Measurements from ENCODE around the gene SH3TC1. TPM values are rescaled to one million over a fixed set of nuclear protein-coding genes. Genes with fewer than 3 reads are reported as not detected.
A peak's percentile ranks its signal among the peaks of the same experiment; 100 is the strongest.

Gene SH3TC1
- polyA plus RNA-seq, 1 donor (not counting 4 experiments of a cell fraction or from before 2014, with no cell fraction given), result 12.3 TPM

GRCh38 chr4:8189551-8190466, 9.3 kb upstream of the SH3TC1 start:
- H4K20me1 ChIP-seq (ENCODE audit: control insufficient read depth, extremely low read depth, insufficient read depth, low read length), result no peaks in the 10 kb centered on the region
- no peaks in the 10 kb centered on the region for H3K79me2 ChIP-seq (ENCODE audit: control insufficient read depth, insufficient read depth, low read length)
- H3K27me3 ChIP-seq (ENCODE audit: control insufficient read depth, extremely low read depth, insufficient read depth, low read length), result no peaks in the 10 kb centered on the region
- FAIRE-seq (no peak), DNase-seq (ENCODE audit: low read depth, low spot score) (no peak)
- H2AFZ ChIP-seq (ENCODE audit: control insufficient read depth, low read length), result peak overlapping the region; percentile 19
- H3K9me1 ChIP-seq (ENCODE audit: control insufficient read depth, extremely low read depth, insufficient read depth, low read length), result no peaks in the 10 kb centered on the region
- no peak overlapping the region for H3K4me3 ChIP-seq (ENCODE audit: control insufficient read depth in 2 of 3, extremely low read depth in 1 of 3, insufficient read depth in 2 of 3, low read depth in 1 of 3, low read length in 3 of 3)
- no peaks in the 10 kb centered on the region for H3K36me3 ChIP-seq (ENCODE audit: control insufficient read depth in 2 of 2, extremely low read depth in 1 of 2, insufficient read depth in 2 of 2, low read length in 2 of 2)
- peak overlapping the region; percentile 76 for H3K27ac ChIP-seq (ENCODE audit: control insufficient read depth, insufficient read depth, low read length)
- H3K9me3 ChIP-seq (ENCODE audit: control insufficient read depth, low read depth, low read length), result no peaks in the 10 kb centered on the region
- peak overlapping the region; percentile 67 for H3K9ac ChIP-seq (ENCODE audit: control insufficient read depth, extremely low read depth, insufficient read depth, low read length)
- dilution Hi-C loops (cut with MboI; ENCODE audit: extremely low pct_ligation_motif_present, low sequenced_read_pairs), result no loop called here
- peak overlapping the region; percentile 41 for H3K4me2 ChIP-seq (ENCODE audit: control insufficient read depth, extremely low read depth, insufficient read depth, low read depth, low read length)
- peaks cover 53% of the 10 kb centered on the region for H3K4me1 ChIP-seq (ENCODE audit: control insufficient read depth, extremely low read depth, insufficient read depth, low read length)
- TF ChIP-seq EZH2 (IDR thresholded peaks at IDR 0.05; ENCODE audit: low read length) (no peak), CTCF (optimal IDR thresholded peaks at IDR 0.05 in 1 of 3, IDR thresholded peaks at IDR 0.05 in 1 of 3, conservative IDR thresholded peaks at IDR 0.05 in 1 of 3; ENCODE audit: extremely low read depth in 1 of 3, insufficient read depth in 2 of 3, low read length in 3 of 3) (no peak)

- peaks cover 40% of the 10 kb centered on the region for H3K4me1 ChIP-seq (ENCODE audit: control insufficient read depth, extremely low read depth, insufficient read depth, low read length)
- peak; percentile 91 for FAIRE-seq
- no peak overlapping the region for H3K4me3 ChIP-seq (ENCODE audit: control insufficient read depth in 2 of 3, extremely low read depth in 1 of 3, insufficient read depth in 2 of 3, low read depth in 1 of 3, low read length in 3 of 3)
Observed at GRCh38 chr4:8191136-8191747, 7.8 kb upstream of the SH3TC1 start.

More at GRCh38 chr4:8191136-8191747, 7.8 kb upstream of the SH3TC1 start:
- Histone ChIP-seq H3K9me3 (ENCODE audit: control insufficient read depth, low read depth, low read length) (no peaks in the 10 kb centered on the region), H3K27ac (ENCODE audit: control insufficient read depth, insufficient read depth, low read length) (peak overlapping the region; percentile 54), H3K9me1 (ENCODE audit: control insufficient read depth, extremely low read depth, insufficient read depth, low read length) (no peaks in the 10 kb centered on the region), H2AFZ (ENCODE audit: control insufficient read depth, low read length) (peak overlapping the region; percentile 44), H3K36me3 (ENCODE audit: control insufficient read depth in 2 of 2, extremely low read depth in 1 of 2, insufficient read depth in 2 of 2, low read length in 2 of 2) (no peaks in the 10 kb centered on the region), H3K27me3 (ENCODE audit: control insufficient read depth, extremely low read depth, insufficient read depth, low read length) (no peaks in the 10 kb centered on the region), H3K4me2 (ENCODE audit: control insufficient read depth, extremely low read depth, insufficient read depth, low read depth, low read length) (peak overlapping the region; percentile 29), H3K79me2 (ENCODE audit: control insufficient read depth, insufficient read depth, low read length) (no peaks in the 10 kb centered on the region), H3K9ac (ENCODE audit: control insufficient read depth, extremely low read depth, insufficient read depth, low read length) (peak overlapping the region; percentile 47), H4K20me1 (ENCODE audit: control insufficient read depth, extremely low read depth, insufficient read depth, low read length) (no peaks in the 10 kb centered on the region)
- DNase-seq (ENCODE audit: low read depth, low spot score), result no peak
- dilution Hi-C loops (cut with MboI; ENCODE audit: extremely low pct_ligation_motif_present, low sequenced_read_pairs), result no loop called here
- TF ChIP-seq EZH2 (IDR thresholded peaks at IDR 0.05; ENCODE audit: low read length) (no peak), CTCF (optimal IDR thresholded peaks at IDR 0.05 in 1 of 3, IDR thresholded peaks at IDR 0.05 in 1 of 3, conservative IDR thresholded peaks at IDR 0.05 in 1 of 3; ENCODE audit: extremely low read depth in 1 of 3, insufficient read depth in 2 of 3, low read length in 3 of 3) (no peak)

Measured in keratinocyte (primary cell).